HepG2 (cell line): ENCODE measurements around the gene ZBTB45. TPM values are rescaled to one million over a fixed set of nuclear protein-coding genes. Genes with fewer than 3 reads are reported as not detected.

ENCODE experiments used
- EZH2 ChIP-seq: conservative IDR thresholded peaks from 2 replicates; pipeline ENCODE4 v1.6.1; 2012; ENCODE audit warnings: mild to moderate bottlenecking, low read depth, low read length, moderate library complexity
- FUBP1 ChIP-seq: sonication (generic); formaldehyde crosslinking; IDR thresholded peaks from 2 replicates; pipeline ENCODE4 v1.5.1; 2020; ENCODE audit warnings: missing genetic modification reagents, mild to moderate bottlenecking, borderline replicate concordance
- GATA4 ChIP-seq: sonication (generic); IDR thresholded peaks from 2 replicates; pipeline ENCODE4 v1.6.1; 2016; ENCODE audit warnings: antibody characterized with exemption, low read depth, borderline replicate concordance
- GATAD1 ChIP-seq: IDR thresholded peaks from 2 replicates; pipeline ENCODE4 v1.6.1; 2016; ENCODE audit warnings: missing genetic modification reagents, missing compliant biosample characterization
- HES4 ChIP-seq: sonication (generic); formaldehyde crosslinking; IDR thresholded peaks from 2 replicates; pipeline ENCODE4 v1.9.0; 2021; ENCODE audit warnings: mild to moderate bottlenecking, missing genetic modification reagents, borderline replicate concordance
- HNF4G ChIP-seq, 2 experiments: sonication (generic) in 1 of 2; formaldehyde crosslinking in 1 of 2; IDR thresholded peaks; 2 replicates each; pipeline versions ENCODE4 v1.4.0 to v1.6.1; 2011 to 2020; ENCODE audit warnings: borderline replicate concordance in 2 of 2, low read depth in 2 of 2, mild to moderate bottlenecking in 2 of 2, low read length in 1 of 2, missing genetic modification reagents in 1 of 2, moderate library complexity in 1 of 2
- MAF1 ChIP-seq: sonication (generic); formaldehyde crosslinking; IDR thresholded peaks from 2 replicates; pipeline ENCODE4 v1.5.0; 2020; ENCODE audit warnings: missing genetic modification reagents, borderline replicate concordance
- MED1 ChIP-seq: sonication (generic); formaldehyde crosslinking; IDR thresholded peaks from 2 replicates; pipeline ENCODE4 v1.4.0; 2020; ENCODE audit warnings: missing genetic modification reagents
- SP1 ChIP-seq, 2 experiments: fragments of 450-650 bp in 1 of 2; sonication (generic) in 1 of 2; formaldehyde crosslinking in 1 of 2; IDR thresholded peaks; 2 replicates each; pipeline versions ENCODE4 v1.4.0 to v1.6.1; 2016 to 2020; ENCODE audit warnings: missing genetic modification reagents in 1 of 2
- TBX2 ChIP-seq: sonication (generic); formaldehyde crosslinking; IDR thresholded peaks from 2 replicates; pipeline ENCODE4 v1.5.0; 2020; ENCODE audit warnings: missing genetic modification reagents, mild to moderate bottlenecking, borderline replicate concordance
- THRA ChIP-seq: sonication (generic); formaldehyde crosslinking; IDR thresholded peaks from 2 replicates; pipeline ENCODE4 v1.4.0; 2020; ENCODE audit warnings: missing genetic modification reagents, borderline replicate concordance
- YEATS4 ChIP-seq: sonication (generic); formaldehyde crosslinking; IDR thresholded peaks from 2 replicates; pipeline ENCODE4 v1.4.0; 2020; ENCODE audit warnings: missing genetic modification reagents, borderline replicate concordance
- ZBTB40 ChIP-seq, 2 experiments: fragments of 450-650 bp in 1 of 2; sonication (generic) in 1 of 2; formaldehyde crosslinking in 1 of 2; IDR thresholded peaks; 2 replicates each; pipeline versions ENCODE4 v1.6.1 to v1.8.0; 2016 to 2022; ENCODE audit warnings: antibody characterized with exemption in 1 of 2, mild to moderate bottlenecking in 1 of 2, missing genetic modification reagents in 1 of 2
- ZC3H4 ChIP-seq: sonication (generic); formaldehyde crosslinking; IDR thresholded peaks from 2 replicates; pipeline ENCODE4 v1.4.0; 2020; ENCODE audit warnings: missing genetic modification reagents, borderline replicate concordance
- ZNF331 ChIP-seq: sonication (generic); formaldehyde crosslinking; IDR thresholded peaks from 2 replicates; pipeline ENCODE4 v1.4.0; 2020; ENCODE audit warnings: missing genetic modification reagents
- polyA plus RNA-seq, 8 experiments: library from polyadenylated mRNA; depleted of rRNA in 3 of 8; stranded (reverse) in 7 of 8; unstranded in 1 of 8; fragments of >200 nt; fragmentation: Illumina TruSeq in 4 of 8; extraction: Trizol in 4 of 8; gene quantifications; 2 replicates each; pipeline versions ENCODE4 v1.2.1 to v1.2.3, GENCODE V29; 2011 to 2016; ENCODE audit warnings: low read depth in 4 of 8, missing spikeins in 1 of 8, mixed read lengths in 1 of 8; ENCODE audit not compliant: insufficient read depth in 1 of 8
- total RNA-seq, 5 experiments: library from RNA; depleted of rRNA; stranded (reverse); fragments of >200 nt; fragmentation: Illumina TruSeq; extraction: Trizol; gene quantifications; 2 replicates each; pipeline ENCODE4 v1.2.3, GENCODE V29; 2016; ENCODE audit warnings: low read depth in 1 of 5

ZBTB45 gene
- total and polyA plus RNA-seq, 2 of the 13 experiments (the other 11 are each of a cell fraction or from before 2014, with no cell fraction given): 3.0 to 3.7 TPM

- no peak for TF ChIP-seq SP1 (IDR thresholded peaks at IDR 0.05)
- TF ChIP-seq SP1 (CRISPR knock-in tag; IDR thresholded peaks at IDR 0.05): peak; percentile 47; the same call in 1 of the 2 replicates
- TF ChIP-seq ZNF331: peak; percentile 16
- peak; percentile 16; the same call in 1 of the 2 replicates for TF ChIP-seq TBX2 (CRISPR knock-in tag)
- TF ChIP-seq EZH2: no peak
- TF ChIP-seq MAF1 (CRISPR knock-in tag): no peak
- TF ChIP-seq ZC3H4 (CRISPR knock-in tag): no peak
- TF ChIP-seq MED1: peak; percentile 53
- TF ChIP-seq THRA (CRISPR knock-in tag): peak; percentile 21; the same call in 1 of the 2 replicates
- TF ChIP-seq GATA4: peak; percentile 69; the same call in 1 of the 2 replicates
- TF ChIP-seq ZBTB40 (IDR thresholded peaks at IDR 0.05): no peak
- TF ChIP-seq ZBTB40 (CRISPR knock-in tag; IDR thresholded peaks at IDR 0.05): peak; percentile 26; the same call in 1 of the 2 replicates
- no peak for TF ChIP-seq FUBP1 (CRISPR knock-in tag)
- peak; percentile 93 for TF ChIP-seq YEATS4 (CRISPR knock-in tag)
- no peak for TF ChIP-seq HNF4G (IDR thresholded peaks at IDR 0.05; ENCODE audit: borderline replicate concordance, low read depth, low read length)
- no peak for TF ChIP-seq HNF4G (CRISPR knock-in tag; IDR thresholded peaks at IDR 0.05; ENCODE audit: borderline replicate concordance, low read depth)
- TF ChIP-seq HES4 (CRISPR knock-in tag): peak; percentile 94
- TF ChIP-seq GATAD1 (CRISPR knock-in tag): peak; percentile 55; the same call in 1 of the 2 replicates
These were observed 24.4 kb upstream of the ZBTB45 start, which contains the start of gene TRIM28 (continued) for GRCh38 chr19:58543826-58544590.
